Fibroblast of skin of abdomen (primary cell): ENCODE measurements around the gene GSTM5. TPM values are rescaled to one million over a fixed set of nuclear protein-coding genes. Genes with fewer than 3 reads are reported as not detected.
A peak's percentile ranks its signal among the peaks of the same experiment; 100 is the strongest.
"Not testable (repeated sequence)": the region's sequence is repeated elsewhere in the genome, so short reads cannot be mapped to it uniquely, and the experiment has no call there.

ENCODE experiments used
- DNase-seq: peaks from one replicate; pipeline ENCODE4 v3.0.0-alpha.2; 2013
- polyA plus RNA-seq, 2 experiments: library from polyadenylated mRNA; unstranded; fragments of 120-200 nt; gene quantifications; one replicate each; pipeline ENCODE4 v1.2.1, GENCODE V29; 2013; ENCODE audit not compliant: insufficient read length in 2 of 2

Gene GSTM5
- 20.5 TPM for polyA plus RNA-seq (2013, experiment 1 of 2; ENCODE audit: insufficient read length)
- 18.0 TPM for polyA plus RNA-seq (2013, experiment 2 of 2; ENCODE audit: insufficient read length)

DNA sequence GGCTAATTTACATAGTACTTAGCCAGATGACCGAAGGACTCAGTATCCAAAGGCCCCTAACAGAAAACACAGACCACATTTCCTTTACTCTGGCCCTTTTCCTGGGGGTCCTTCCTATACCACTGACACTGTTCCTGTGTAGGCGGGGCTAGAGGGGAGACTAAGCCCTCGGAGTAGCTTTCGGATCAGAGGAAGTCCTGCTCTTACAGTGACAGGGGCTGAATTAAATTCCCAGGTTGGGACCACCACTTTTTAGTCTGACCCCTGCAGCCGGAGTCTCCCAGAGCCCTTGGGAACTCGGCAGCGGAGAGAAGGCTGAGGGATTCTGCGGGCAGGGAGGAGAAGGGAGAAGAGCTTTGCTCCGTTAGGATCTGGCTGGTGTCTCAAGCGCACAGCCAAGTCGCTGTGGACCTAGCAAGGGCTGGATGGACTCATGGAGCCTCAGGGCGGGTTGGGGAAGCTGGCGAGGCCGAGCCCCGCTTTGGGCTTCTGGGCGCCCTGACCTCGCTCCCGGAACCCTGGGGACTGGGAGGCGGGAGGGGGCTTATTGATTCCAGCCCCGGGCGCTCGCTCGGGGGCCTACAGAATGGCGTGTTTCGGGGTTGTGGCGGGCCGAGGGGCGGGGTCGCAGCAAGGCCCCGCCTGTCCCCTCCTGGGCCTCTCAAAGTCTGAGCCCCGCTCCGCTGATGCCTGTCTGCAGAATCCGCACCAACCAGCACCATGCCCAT lies at the start of gene GSTM5:
GSTM5 (plus strand) TSS at position 659 of the 728 bp plus-strand sequence; CDS start at position 721, 62 bp downstream.
- DNase-seq = peak; percentile 8

DNA sequence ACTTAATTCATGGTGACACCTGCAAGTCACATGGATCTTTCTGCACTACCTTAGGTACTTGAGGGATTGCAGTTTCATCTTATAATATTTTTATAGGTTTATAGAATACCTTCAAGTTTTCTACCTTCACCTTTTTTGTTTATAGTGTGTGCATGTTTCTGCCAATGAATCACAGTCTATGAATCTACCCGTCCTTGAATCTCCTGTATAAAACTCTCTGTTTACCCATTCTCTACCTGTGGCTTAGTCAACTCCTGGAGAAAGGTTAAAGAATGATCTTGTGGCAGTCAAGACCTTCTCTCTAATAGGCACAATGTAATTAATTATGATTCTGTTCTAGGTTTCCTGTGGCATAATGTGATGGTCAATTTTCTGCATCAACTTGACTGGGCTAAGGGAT lies 47.4 kb upstream of the GSTM5 start:
- no peak for DNase-seq

DNA sequence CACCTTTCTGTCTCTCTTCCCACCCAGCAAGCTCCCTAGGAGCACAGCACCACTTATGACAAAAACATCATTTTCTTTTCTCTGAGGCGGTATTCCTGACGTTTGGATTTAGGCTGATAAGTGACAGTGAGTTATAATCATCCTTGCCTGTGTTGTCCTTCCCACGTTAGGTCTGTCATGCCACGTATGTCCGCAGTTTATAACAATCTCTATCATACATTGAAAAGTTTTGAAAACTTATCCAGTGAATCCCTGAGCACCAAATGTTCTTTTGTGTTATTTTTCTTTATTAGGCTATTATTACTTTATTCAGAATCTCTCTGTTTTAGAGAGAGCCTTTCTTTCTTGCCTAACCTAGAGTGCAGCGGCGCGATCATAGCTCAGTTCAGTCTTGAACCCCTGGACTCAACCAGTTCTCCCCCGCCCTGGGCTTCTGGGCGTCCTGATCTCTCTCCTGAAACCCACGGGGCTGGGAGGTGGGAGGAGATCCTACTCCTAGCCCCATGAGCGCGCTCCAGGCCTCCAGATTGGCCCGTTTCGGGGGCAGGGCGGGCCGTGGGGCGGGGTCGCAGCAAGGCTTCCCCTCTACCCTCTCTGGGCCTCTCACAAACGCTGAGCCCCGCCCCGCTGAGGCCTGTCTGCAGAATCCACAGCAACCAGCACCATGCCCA lies 44.5 kb upstream of the GSTM5 start, which contains the start of gene GSTM2:
GSTM2 (plus strand) TSS at position 606 of the 671 bp plus-strand sequence; CDS start at position 665, 59 bp downstream.
- DNase-seq = peak; percentile 87

DNA sequence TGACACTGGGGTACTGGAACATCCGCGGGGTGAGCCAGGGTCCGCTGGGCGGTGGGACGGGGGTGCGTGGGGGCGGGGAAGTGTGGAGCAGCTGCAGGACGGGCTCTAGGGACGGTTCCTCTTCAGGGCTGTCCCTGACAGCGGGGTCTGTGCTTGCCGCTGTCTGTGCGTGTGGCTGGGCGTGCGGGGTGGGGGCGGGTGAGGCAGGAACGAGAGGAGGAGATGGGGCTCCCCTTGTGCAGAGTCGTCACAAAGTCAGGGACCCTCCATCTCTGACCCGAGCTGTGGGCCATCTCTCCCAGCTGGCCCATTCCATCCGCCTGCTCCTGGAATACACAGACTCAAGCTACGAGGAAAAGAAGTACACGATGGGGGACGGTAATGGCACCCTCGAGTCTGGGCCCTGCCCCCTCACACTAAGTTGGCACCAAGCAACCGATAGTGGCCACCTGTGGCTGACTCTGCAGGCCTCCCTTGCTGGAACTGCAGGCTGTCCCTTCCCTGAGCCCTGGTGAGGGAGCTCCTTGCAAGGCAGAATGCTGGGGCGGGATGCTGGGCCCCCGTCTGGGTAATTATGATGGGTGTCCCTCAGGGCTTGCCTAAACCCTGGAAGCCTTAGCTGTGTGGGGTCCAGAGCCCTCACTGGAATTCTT lies 43.8 kb upstream of the GSTM5 start:
- no peak for DNase-seq

DNA sequence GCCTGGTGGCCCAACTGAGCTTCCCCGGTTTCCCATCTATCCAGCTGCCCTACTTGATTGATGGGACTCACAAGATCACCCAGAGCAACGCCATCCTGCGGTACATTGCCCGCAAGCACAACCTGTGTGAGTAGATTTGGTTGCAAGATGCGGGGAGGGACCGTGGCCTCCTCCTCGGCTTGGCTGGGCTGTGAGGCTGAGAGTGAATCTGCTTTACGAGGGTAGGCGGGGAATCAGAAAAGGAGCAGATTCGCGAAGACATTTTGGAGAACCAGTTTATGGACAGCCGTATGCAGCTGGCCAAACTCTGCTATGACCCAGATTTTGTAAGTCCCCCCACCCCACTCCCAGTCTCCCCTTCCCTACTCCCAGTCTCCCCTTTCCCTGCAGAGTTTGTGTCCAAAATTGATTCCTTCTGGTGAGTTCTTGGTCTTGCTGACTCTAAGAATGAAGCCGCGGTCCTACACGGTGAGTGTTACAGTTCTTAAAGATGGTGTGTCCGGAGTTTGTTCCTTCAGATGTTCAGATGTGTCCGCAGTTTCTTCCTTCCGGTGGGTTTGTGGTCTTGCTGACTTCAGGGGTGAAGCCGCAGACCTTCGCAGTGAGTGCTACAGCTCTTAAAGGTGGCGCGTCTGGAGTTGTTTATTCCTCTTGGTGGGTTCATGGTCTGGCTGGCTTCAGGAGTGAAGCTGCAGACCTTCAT lies 42.7 kb upstream of the GSTM5 start:
- no peak for DNase-seq

DNA sequence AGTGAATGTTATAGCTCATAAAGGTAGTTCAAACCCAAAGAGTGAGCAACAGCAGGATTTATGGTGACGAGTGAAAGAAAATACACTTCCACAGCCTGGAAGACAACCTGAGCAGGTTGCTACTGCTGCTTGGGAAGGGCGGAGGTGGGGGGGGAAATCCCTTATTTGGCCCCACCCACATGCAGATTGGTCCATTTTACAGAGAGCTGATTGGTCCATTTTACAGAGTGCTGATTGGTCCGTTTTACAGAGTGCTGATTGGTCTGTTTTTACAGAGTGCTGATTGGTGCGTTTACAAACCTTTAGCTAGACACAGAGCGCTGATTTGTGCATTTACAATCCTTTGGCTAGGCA lies 42.1 kb upstream of the GSTM5 start:
- not testable (repeated sequence) for DNase-seq

DNA sequence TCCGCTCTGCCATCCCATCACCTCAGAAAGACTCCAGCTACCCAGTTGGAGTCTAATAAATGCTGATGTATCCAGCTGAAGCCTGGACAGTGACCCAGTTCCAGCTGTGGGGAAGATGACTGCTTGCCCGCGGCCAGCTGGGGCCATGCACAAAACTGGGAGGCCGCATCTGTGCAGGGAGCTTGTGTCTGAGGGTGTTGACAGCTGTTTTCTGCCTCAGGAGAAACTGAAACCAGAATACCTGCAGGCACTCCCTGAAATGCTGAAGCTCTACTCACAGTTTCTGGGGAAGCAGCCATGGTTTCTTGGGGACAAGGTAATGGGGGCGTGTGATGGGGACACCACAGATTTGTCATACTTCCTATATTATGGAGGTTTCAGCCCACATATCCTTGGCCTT lies 41.0 kb upstream of the GSTM5 start:
- no peak for DNase-seq

DNA sequence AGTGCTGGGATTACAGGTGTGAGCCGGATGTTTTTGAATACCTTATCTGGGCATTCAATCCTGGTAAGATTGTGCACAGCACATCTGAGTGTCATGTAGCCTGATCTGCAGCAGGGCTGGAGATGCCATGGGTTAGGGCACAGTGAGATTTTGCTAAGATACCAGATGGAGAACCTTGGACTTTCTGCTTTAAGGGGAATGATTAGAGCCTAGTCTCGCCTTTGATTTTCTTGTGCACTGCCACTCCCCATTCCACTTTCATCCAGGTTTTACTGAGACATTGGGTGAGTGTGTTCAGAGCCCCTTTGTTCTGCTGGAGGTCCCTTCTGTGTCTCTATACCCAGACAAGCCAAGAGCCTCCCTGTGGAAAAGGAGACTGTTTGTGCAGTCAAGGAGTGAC lies 38.2 kb upstream of the GSTM5 start:
- not testable (repeated sequence) for DNase-seq

DNA sequence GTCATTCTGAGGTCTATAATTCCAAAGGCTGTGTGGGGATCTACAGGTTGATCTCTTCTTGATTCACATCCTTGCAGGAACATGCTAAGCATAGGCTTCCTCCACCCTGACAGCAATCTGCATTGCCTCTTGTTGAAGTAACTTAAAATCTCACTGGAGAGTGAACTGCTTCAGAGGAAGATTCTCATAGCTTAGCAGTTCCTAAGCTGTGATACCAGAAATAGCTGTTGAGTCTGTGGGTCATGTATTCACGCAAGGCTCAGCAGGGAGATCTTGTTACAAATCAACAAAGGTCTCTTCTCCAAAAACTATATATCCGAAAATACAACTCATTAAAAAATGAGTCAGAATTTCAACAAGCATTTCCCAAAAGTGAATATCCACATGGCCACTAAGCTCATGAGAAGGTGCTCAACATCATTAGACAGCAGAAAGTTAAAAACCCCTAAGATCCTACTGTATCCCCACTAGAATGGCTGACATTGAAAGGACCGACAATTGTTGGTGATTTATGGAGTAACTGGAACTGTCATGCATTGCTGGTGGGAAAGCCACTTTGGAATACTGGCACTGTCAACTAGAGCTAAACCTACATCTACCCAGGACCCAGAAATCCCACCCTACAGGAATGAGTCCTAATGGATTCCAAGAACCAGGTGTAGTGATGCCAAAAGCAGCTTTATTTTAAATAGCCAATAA lies 35.2 kb upstream of the GSTM5 start:
- not testable (repeated sequence) for DNase-seq

DNA sequence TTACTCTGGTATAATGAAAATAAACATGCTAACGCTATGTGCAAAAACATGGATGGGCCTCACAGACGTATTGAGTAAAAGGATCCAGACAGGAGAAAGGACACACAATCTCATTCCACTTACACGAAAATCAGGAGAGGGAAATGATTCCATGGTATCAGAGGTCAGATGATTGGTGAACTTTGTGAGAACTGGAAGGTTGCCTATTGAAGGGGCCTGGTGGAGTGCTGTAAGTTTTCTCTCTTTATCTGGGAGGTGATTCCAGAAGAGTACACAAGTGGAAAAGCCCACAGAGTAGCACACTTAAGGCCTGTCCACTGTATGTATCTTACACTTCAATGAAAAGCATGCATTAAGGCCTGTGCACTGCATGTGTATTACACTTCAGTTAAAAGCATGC lies 34.6 kb upstream of the GSTM5 start:
- DNase-seq = no peak

DNA sequence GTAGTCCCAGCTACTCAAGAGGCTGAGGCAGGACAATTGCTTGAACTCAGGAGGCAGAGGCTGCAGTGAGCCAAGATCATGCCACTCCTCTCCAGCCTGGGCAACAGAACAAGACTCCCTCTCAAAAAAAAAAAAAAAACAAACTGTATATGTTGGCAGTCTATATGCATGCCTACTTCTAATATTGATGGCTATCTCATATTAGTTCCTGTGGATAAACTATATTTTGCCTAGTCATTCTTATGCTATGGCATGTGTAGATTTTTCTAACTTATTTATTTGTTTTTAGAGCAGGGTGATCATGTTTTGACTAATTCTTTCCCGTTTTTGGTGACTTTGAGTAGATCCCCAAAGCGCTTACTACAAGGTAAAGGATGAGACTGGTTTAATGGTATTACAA lies 33.4 kb upstream of the GSTM5 start:
- DNase-seq = not testable (repeated sequence)

DNA sequence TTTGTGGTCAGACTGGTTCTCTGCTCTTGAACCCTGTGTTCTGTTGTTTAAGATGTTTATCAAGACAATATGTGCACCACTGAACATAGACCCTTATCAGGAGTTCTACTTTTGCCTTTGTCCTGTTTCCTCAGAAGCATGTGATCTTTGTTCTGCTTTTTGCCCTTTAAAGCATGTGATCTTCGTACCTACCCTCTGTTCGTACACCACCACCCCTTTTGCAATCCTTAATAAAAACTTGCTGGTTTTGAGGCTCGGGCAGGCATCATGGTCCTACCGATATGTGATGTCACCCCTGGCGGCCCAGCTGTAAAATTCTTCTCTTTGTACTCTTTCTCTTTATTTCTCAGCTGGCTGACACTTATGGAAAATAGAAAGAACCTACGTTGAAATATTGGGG lies 27.3 kb upstream of the GSTM5 start:
- not testable (repeated sequence) for DNase-seq

DNA sequence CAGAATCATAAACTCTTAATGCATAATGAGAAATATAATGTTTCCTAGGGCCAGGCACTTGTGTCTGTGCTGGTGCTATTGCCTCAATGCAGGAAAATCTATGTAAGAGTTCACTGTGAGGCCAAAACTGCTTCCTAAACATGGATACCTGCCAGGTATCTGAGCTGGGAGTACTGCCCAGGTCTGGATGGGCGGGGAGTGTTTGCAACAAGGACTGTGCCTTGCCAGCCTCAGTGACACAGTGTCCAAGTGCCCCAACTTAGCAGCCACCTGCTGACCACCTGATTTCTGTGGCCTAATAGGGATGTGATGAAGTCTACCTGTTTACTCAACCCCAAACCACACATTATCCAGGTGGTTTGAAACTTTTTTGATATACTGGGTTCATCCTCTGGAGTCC lies 26.7 kb upstream of the GSTM5 start:
- not testable (repeated sequence) for DNase-seq

DNA sequence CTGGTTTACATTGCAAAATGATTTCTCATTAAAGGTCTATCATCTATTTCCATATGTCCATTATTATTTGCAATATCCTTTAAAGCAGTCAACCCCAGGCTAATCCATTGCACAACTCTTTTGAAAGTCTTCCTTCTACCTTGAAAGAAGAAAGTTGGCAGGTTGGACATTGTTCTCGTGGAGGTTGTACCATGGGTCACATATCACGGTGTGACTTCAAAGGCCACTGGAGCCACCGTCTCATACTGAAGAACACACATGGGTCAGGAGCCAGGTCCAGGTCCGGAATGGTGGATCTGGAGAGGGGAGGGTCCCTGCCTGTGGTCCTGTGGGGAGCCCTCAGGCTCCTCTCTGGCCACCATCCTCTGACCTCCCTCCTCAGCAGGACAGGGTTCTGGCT lies 26.2 kb upstream of the GSTM5 start:
- DNase-seq = not testable (repeated sequence)

DNA sequence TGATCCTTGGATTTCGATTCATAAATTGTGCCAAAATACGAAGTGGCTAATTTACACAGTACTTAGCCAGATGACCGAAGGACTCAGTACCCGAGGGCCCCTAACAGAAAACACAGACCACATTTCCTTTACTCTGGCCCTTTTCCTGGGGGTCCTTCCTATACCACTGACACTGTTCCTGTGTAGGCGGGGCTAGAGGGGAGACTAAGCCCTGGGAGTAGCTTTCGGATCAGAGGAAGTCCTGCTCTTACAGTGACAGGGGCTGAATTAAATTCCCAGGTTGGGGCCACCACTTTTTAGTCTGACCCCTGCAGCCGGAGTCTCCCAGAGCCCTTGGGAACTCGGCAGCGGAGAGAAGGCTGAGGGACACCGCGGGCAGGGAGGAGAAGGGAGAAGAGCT lies 24.9 kb upstream of the GSTM5 start:
- DNase-seq = not testable (repeated sequence)

DNA sequence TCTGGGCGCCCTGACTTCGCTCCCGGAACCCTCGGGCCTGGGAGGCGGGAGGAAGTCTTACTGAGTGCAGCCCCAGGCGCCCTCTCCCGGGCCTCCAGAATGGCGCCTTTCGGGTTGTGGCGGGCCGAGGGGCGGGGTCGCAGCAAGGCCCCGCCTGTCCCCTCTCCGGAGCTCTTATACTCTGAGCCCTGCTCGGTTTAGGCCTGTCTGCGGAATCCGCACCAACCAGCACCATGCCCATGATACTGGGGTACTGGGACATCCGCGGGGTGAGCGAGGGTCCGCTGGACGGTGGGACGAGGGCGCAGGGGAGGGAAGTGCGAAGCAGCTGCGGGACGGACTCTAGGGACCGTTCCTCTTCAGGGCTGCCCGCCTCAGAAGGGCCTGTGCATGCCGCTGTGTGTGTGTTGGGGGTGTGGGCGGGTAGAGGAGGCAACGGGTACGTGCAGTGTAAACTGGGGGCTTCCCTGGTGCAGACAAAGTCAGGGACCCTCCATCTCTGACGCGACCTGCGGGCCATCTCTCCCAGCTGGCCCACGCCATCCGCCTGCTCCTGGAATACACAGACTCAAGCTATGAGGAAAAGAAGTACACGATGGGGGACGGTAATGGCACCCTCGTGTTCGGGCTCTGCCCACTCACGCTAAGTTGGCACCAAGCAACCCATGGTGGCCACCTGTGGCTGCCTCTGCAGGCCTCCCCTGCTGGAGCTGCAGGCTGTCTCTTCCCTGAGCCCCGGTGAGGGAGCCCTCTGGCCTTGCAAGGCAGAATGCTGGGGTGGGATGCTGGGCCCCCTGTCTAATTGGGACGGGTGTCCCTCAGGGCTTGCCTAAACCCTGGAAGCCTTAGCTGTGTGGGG lies 24.2 kb upstream of the GSTM5 start, which contains the start of gene GSTM1:
GSTM1 (plus strand) TSS at position 177 of the 859 bp plus-strand sequence; CDS start at position 234, 57 bp downstream.
- peak; percentile 75 for DNase-seq

DNA sequence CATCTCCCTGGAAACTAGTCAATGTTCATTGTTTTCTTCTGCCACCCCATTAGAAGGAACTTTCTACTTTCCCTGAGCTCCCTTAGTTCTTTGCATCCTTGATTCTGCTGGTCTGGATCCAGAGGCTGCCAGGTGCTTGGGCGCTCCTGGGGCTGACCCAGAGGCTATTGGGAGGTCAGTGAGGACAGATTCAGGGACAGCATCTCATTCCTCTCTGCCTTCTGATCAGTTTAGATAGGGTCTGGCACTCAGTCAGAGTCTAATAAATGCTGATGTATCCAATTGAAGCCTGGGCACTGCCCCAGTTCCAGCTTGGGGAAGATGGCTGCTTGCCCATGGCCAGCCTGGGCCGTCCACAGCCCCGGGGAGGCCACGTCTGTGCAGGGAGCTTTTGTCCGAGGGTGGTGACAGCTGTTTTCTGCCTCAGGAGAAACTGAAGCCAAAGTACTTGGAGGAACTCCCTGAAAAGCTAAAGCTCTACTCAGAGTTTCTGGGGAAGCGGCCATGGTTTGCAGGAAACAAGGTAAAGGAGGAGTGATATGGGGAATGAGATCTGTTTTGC lies 22.1 kb upstream of the GSTM5 start:
- DNase-seq = no peak

DNA sequence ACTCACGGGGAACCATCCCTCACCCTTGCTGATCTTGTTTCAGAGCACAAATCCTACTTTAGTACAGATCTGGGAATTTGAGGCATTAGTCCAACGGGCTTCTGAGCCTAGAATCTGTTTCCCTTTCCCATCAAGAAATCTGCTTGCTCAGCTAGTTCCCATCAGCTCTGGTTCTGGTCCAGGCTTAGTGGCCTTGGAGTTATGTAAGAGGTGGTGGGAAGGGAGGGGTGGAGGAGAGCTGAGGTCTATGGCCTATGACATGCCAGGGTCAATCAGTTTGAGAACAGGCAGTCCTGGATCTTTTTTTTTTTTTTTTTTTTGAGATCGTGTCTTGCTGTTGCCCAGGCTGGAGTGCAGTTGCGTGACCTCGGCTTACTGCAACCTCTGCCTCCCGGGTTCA lies 20.3 kb upstream of the GSTM5 start:
- no peak for DNase-seq

DNA sequence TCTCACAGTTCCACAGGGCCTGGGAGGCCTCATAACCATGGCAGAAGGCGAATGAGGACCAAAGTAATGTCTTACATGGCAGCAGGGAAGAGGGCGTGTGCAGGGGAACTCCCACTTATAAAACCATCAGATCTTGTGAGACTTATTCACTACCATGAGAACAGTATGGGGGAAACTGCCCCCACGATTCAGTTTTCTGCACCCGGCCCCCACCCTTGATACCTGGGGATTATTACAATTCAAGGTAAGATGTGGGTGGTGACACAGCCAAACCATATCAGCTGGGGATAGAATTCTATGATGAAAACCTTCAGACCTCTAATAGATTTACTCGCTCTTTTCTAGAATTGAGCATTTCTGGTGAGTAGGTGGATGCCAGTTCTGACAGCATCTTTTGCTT lies 17.7 kb upstream of the GSTM5 start:
- not testable (repeated sequence) for DNase-seq

DNA sequence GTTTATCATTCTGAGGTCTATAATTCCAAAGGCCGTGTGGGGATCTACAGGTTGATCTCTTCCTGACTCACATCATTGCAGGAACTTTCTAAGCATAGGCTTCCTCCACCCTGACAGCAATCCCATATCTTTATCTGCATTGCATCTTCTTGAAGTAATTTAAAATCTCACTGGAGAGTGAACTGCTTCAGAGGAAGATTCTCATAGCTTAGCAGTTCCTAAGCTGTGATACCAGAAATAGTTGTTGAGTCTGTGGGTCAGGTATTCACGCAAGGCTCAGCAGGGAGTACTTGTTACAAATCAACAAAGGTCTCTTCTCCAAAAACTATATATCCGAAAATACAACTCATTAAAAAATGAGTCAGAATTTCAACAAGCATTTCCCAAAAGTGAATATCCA lies 16.9 kb upstream of the GSTM5 start:
- not testable (repeated sequence) for DNase-seq

DNA sequence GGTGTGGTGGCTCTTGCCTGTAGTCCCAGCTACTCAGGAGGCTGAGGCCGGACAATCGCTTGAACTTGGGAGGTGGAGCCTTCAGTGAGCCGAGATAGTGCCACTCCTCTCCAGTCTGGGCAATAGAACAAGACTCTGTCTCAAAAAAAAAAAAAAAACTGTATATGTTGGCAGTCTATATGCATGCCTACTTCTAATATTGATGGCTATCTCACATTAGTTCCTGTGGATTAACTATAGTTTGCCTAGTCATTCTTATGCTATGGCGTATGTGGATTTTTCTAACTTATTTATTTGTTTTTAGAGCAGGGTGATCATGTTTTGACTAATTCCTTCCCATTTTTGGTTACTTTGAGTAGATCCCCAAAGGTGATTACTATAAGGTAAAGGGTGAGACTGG lies 15.0 kb upstream of the GSTM5 start:
- no peak for DNase-seq
